ENCODE results near the gene ATP5F1A.
"Not testable (repeated sequence)": the region's sequence is repeated elsewhere in the genome, so short reads cannot be mapped to it uniquely, and the experiment has no call there.

ATP5F1A gene

GRCh38 chr18:46097801-46098615, at the start of gene ATP5F1A:
Gene ATP5F1A (minus strand): TSS chr18:46098296. CDS start chr18:46098231, 65 bp downstream.
- peak; percentile 5 to 93 (median 86) for DNase-seq

- no peak for DNase-seq
Measured at GRCh38 chr18:46141199-46141598, 43.1 kb upstream of the ATP5F1A start.

- no peak for DNase-seq
Measured at GRCh38 chr18:46140173-46140572, 42.1 kb upstream of the ATP5F1A start.

- no peak for DNase-seq
Measured at GRCh38 chr18:46134920-46135675, 37.0 kb upstream of the ATP5F1A start.

GRCh38 chr18:46133534-46133933, 35.4 kb upstream of the ATP5F1A start:
- no peak for DNase-seq

GRCh38 chr18:46130549-46130948, 32.5 kb upstream of the ATP5F1A start:
- not testable (repeated sequence) for DNase-seq

GRCh38 chr18:46130061-46130460, 32.0 kb upstream of the ATP5F1A start:
- no peak for DNase-seq

GRCh38 chr18:46126625-46127024, 28.5 kb upstream of the ATP5F1A start:
- DNase-seq = not testable (repeated sequence)

- no peak for DNase-seq
Measured at GRCh38 chr18:46113751-46114150, 15.7 kb upstream of the ATP5F1A start.

GRCh38 chr18:46110406-46110805, 12.3 kb upstream of the ATP5F1A start:
- no peak for DNase-seq

- DNase-seq = no peak
Measured at GRCh38 chr18:46109386-46109785, 11.3 kb upstream of the ATP5F1A start.

GRCh38 chr18:46104128-46104911, 6.2 kb upstream of the ATP5F1A start, which contains the start of gene HAUS1:
Gene HAUS1 (plus strand): TSS chr18:46104385. CDS start chr18:46104412, 27 bp downstream.
- DNase-seq = peak; percentile 37 to 92 (median 80)

GRCh38 chr18:46099463-46099862, 1.4 kb upstream of the ATP5F1A start:
- DNase-seq = peak in 1 of 14 donors; percentile 1

- DNase-seq = no peak
Measured at GRCh38 chr18:46098616-46098933, 479 bp upstream of the ATP5F1A start.

- peak in 2 of 14 donors; percentile 38 to 40 for DNase-seq
Measured at GRCh38 chr18:46097431-46097800, 680 bp downstream of the ATP5F1A start.

GRCh38 chr18:46096651-46097300, 1.3 kb downstream of the ATP5F1A start:
- DNase-seq = no peak

GRCh38 chr18:46095532-46095931, 2.6 kb downstream of the ATP5F1A start:
- no peak for DNase-seq

GRCh38 chr18:46088501-46088900, 9.6 kb downstream of the ATP5F1A start:
- DNase-seq = not testable (repeated sequence)

- DNase-seq = no peak
Measured at GRCh38 chr18:46084431-46084830, 13.7 kb downstream of the ATP5F1A start.

- no peak for DNase-seq
Measured at GRCh38 chr18:46080156-46080555, 17.9 kb downstream of the ATP5F1A start.

- DNase-seq = no peak
Measured at GRCh38 chr18:46079336-46079735, 18.8 kb downstream of the ATP5F1A start.

All from C1 segment of cervical spinal cord (tissue), 14 donors.